ENCODE measurements around the gene GSDME. TPM values are rescaled to one million over a fixed set of nuclear protein-coding genes. Genes with fewer than 3 reads are reported as not detected.

The GSDME gene
- total RNA-seq, 1 experiment from 2014 or later: 4.5 TPM

- CTCF ChIA-PET: no interaction called here
These were observed 59.8 kb downstream of the GSDME start for GRCh38 chr7:24697416-24697815.

GRCh38 chr7:24692592-24692991 lies 64.7 kb downstream of the GSDME start:
- BruUV-seq (replicated peaks): no TSS peak

More at GRCh38 chr7:24697416-24697815, 59.8 kb downstream of the GSDME start:
- Histone ChIP-seq H3K27me3 (ENCODE audit: control insufficient read depth, insufficient read depth, low read length) (no peaks in the 10 kb centered on the region), H3K36me3 (ENCODE audit: control insufficient read depth, insufficient read depth, low read length) (no peaks in the 10 kb centered on the region), H3K4me1 (ENCODE audit: control insufficient read depth, insufficient read depth, low read length) (no peaks in the 10 kb centered on the region), H3K4me3 (ENCODE audit: low read depth in 2 of 2, low read length in 2 of 2) (no peak overlapping the region), H3K9me3 (ENCODE audit: control insufficient read depth, insufficient read depth, low read depth, low read length) (no peaks in the 10 kb centered on the region), H3K27ac (ENCODE audit: low read length) (no peak overlapping the region)
- TF ChIP-seq TCF7L2 (IDR thresholded peaks at IDR 0.05; ENCODE audit: low read depth, low read length): no peak
- no peak for TF ChIP-seq REST (IDR thresholded peaks at IDR 0.05; ENCODE audit: insufficient read depth in 1 of 2, low read depth in 2 of 2, low read length in 1 of 2)
- no peak for TF ChIP-seq POLR2AphosphoS5 (IDR thresholded peaks at IDR 0.05; ENCODE audit: low read depth, low read length)
- TF ChIP-seq SIN3A (IDR thresholded peaks at IDR 0.05; ENCODE audit: borderline replicate concordance, insufficient read depth, low read depth, low read length): no peak
- no peak for TF ChIP-seq CTCF (IDR thresholded peaks at IDR 0.05)
- no TSS peak for BruUV-seq (replicated peaks)
- in situ Hi-C loops (cut with HindIII; ENCODE audit: low pct_unique_long_range_greater_than_20kb, low sequenced_read_pairs): no loop called here
- POLR2A ChIA-PET: no interaction called here
- ATAC-seq: no peak
- intact Hi-C loops (cut with micrococcal nuclease; ENCODE audit: unreplicated experiment): no loop called here
- DNase-seq (ENCODE audit: low read depth, low spot score): no peak

More at GRCh38 chr7:24692592-24692991, 64.7 kb downstream of the GSDME start:
- H3K27ac ChIP-seq (ENCODE audit: low read length): no peak overlapping the region
- POLR2A ChIA-PET: no interaction called here
- in situ Hi-C loops (cut with HindIII; ENCODE audit: low pct_unique_long_range_greater_than_20kb, low sequenced_read_pairs) (no loop called here), intact Hi-C loops (cut with micrococcal nuclease; ENCODE audit: unreplicated experiment) (no loop called here)
- H3K4me1 ChIP-seq (ENCODE audit: control insufficient read depth, insufficient read depth, low read length): no peaks in the 10 kb centered on the region
- H3K9me3 ChIP-seq (ENCODE audit: control insufficient read depth, insufficient read depth, low read depth, low read length): no peaks in the 10 kb centered on the region
- CTCF ChIA-PET: no interaction called here
- no peak overlapping the region for H3K4me3 ChIP-seq (ENCODE audit: low read depth in 2 of 2, low read length in 2 of 2)
- TF ChIP-seq REST (IDR thresholded peaks at IDR 0.05; ENCODE audit: insufficient read depth in 1 of 2, low read depth in 2 of 2, low read length in 1 of 2) (no peak), CTCF (IDR thresholded peaks at IDR 0.05) (no peak), SIN3A (IDR thresholded peaks at IDR 0.05; ENCODE audit: borderline replicate concordance, insufficient read depth, low read depth, low read length) (no peak), POLR2AphosphoS5 (IDR thresholded peaks at IDR 0.05; ENCODE audit: low read depth, low read length) (no peak), TCF7L2 (IDR thresholded peaks at IDR 0.05; ENCODE audit: low read depth, low read length) (no peak)
- DNase-seq (ENCODE audit: low read depth, low spot score): no peak
- no peaks in the 10 kb centered on the region for H3K27me3 ChIP-seq (ENCODE audit: control insufficient read depth, insufficient read depth, low read length)
- no peak for ATAC-seq
- no peaks in the 10 kb centered on the region for H3K36me3 ChIP-seq (ENCODE audit: control insufficient read depth, insufficient read depth, low read length)
